Brain microvascular endothelial cell (primary cell): ENCODE measurements around the gene SLC12A4.
"Not testable (repeated sequence)": the region's sequence is repeated elsewhere in the genome, so short reads cannot be mapped to it uniquely, and the experiment has no call there.

ENCODE experiments used
- DNase-seq: peaks from one replicate; pipeline ENCODE4 v3.0.0-alpha.2; 2020
- H3K27ac ChIP-seq: fragments of 250-450 bp; sonication (Bioruptor Pico); 2 replicates; pipeline ENCODE4 v1.5.1; 2020; ENCODE audit warnings: mild to moderate bottlenecking, moderate library complexity
- H3K27me3 ChIP-seq: fragments of 250-450 bp; sonication (Bioruptor Pico); replicated peaks from 2 replicates; pipeline ENCODE4 v1.5.1; 2020; ENCODE audit warnings: mild to moderate bottlenecking
- H3K36me3 ChIP-seq: fragments of 250-450 bp; sonication (Bioruptor Pico); replicated peaks from 2 replicates; pipeline ENCODE4 v1.5.1; 2020; ENCODE audit warnings: mild to moderate bottlenecking
- H3K4me3 ChIP-seq: 2 replicates; pipeline ENCODE4 v1.5.1; 2011; ENCODE audit warnings: low read depth, mild to moderate bottlenecking, control low read depth, low read length, moderate library complexity
- in situ Hi-C: cut with HindIII; loops from 2 replicates; pipeline ENCODE4 v1.10.0; 2017; ENCODE audit warnings: low sequenced_read_pairs, low pct_ligation_motif_present
- TF ChIP-seq, protein P1 (sequence below): IDR thresholded peaks from 2 replicates; pipeline ENCODE4 v1.5.1; 2011; ENCODE audit warnings: low read depth, mild to moderate bottlenecking, moderate library complexity, low read length, control low read depth, inconsistent platforms; ENCODE audit errors: missing control alignments

SLC12A4 gene

GRCh38 chr16:67915831-67916723 lies 52.4 kb downstream of the SLC12A4 start:
- Histone ChIP-seq H3K27me3 (no peaks in the 10 kb centered on the region), H3K27ac (no peak overlapping the region), H3K36me3 (peaks cover 3% of the 10 kb centered on the region), H3K4me3 (no peak overlapping the region)
- TF ChIP-seq, protein P1, sequence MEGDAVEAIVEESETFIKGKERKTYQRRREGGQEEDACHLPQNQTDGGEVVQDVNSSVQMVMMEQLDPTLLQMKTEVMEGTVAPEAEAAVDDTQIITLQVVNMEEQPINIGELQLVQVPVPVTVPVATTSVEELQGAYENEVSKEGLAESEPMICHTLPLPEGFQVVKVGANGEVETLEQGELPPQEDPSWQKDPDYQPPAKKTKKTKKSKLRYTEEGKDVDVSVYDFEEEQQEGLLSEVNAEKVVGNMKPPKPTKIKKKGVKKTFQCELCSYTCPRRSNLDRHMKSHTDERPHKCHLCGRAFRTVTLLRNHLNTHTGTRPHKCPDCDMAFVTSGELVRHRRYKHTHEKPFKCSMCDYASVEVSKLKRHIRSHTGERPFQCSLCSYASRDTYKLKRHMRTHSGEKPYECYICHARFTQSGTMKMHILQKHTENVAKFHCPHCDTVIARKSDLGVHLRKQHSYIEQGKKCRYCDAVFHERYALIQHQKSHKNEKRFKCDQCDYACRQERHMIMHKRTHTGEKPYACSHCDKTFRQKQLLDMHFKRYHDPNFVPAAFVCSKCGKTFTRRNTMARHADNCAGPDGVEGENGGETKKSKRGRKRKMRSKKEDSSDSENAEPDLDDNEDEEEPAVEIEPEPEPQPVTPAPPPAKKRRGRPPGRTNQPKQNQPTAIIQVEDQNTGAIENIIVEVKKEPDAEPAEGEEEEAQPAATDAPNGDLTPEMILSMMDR, result no peak
- in situ Hi-C loops, result loop anchor here (25.0 kb wide), 2 partner anchors 104 to 204 kb away; partner anchors contain the start of genes GFOD2, RANBP10 and TSNAXIP1
- no peak for DNase-seq

DNA sequence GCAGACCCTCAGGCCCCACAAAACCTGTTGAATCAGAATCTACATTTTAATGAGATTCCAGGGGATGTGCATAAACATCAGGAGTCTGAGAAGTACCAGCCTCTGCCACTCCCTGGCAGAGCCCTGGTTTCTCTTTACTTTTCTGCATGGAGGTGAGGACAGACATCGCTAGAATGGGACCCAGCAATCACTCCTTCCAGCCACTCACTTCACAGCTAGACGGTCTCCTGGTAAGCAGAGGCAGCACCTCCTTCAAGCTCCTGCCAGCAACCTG lies 53.0 kb downstream of the SLC12A4 start:
- in situ Hi-C loops, result loop anchor here (25.0 kb wide), 2 partner anchors 103 to 203 kb away; partner anchors contain the start of genes GFOD2, RANBP10 and TSNAXIP1
- not testable (repeated sequence) for H3K36me3 ChIP-seq, H3K27me3 ChIP-seq, DNase-seq, H3K27ac ChIP-seq, H3K4me3 ChIP-seq

DNA sequence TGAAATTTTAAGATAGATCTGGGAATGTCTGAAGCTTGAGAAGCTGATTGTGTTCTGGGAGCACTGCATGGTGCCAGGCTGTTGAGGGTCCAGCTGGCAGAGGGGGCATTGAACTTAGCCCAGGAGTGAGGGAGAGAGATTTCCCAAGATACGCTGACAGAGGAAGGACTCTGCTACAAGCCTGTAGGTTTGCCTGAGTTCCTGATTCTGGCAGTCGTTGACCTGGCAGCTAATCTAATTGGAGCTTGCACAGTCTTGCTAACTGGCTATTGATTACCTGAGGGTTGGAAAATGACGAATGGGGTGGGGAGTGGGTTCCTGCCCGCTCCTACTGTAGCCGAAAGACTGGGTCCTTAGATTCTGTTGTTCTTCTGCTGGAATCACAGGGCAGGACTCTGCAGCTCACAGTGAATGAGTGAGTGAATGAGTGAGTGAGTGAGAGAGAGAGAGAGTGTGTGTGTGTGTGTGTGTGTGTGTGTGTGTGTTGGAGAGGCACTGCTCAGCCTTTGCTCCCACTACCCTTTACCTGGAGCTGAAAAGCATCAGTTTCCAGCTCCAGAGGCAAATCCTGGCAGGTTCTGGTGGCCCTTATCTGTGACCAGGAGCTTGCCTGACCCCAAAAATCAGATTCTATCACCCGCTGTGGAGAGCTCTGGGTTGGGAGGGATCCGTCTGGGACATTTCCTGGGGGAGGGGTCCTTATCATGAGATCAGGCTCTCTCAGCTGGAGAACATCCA lies 53.5 kb downstream of the SLC12A4 start:
- Histone ChIP-seq H3K27me3 (no peaks in the 10 kb centered on the region), H3K4me3 (no peak overlapping the region), H3K27ac (no peak overlapping the region), H3K36me3 (peaks cover 6% of the 10 kb centered on the region)
- no peak for DNase-seq
- in situ Hi-C loops, result loop anchor here (25.0 kb wide), 2 partner anchors 103 to 203 kb away; partner anchors contain the start of genes GFOD2, RANBP10 and TSNAXIP1
- TF ChIP-seq, protein P1, result no peak

DNA sequence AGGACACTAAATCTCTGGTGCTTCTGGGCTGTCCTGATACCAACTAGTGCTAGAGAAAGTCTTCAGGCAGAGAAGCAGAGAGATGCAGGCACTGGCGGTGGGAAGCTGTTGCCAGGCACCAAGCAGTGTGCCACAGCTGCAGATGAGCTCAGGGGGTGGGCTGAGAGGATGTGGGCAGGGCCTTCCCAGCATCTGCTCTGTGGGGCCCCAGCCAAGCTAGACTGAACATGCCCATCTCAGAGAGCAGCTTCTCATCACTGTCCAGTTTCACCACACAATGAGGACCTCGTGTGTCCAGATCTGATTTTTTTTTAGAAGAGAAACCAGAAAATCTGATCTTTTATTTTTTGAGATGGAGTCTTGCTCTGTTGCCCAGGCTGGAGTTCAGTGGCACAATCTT lies 58.3 kb downstream of the SLC12A4 start:
- TF ChIP-seq, protein P1, result no peak
- Histone ChIP-seq H3K4me3 (no peak overlapping the region), H3K27me3 (no peaks in the 10 kb centered on the region), H3K27ac (no peak overlapping the region), H3K36me3 (peaks cover 15% of the 10 kb centered on the region)
- in situ Hi-C loops, result loop anchor here (25.0 kb wide), 2 partner anchors 98 to 198 kb away; partner anchors contain the start of genes GFOD2, RANBP10 and TSNAXIP1
- DNase-seq, result no peak

DNA sequence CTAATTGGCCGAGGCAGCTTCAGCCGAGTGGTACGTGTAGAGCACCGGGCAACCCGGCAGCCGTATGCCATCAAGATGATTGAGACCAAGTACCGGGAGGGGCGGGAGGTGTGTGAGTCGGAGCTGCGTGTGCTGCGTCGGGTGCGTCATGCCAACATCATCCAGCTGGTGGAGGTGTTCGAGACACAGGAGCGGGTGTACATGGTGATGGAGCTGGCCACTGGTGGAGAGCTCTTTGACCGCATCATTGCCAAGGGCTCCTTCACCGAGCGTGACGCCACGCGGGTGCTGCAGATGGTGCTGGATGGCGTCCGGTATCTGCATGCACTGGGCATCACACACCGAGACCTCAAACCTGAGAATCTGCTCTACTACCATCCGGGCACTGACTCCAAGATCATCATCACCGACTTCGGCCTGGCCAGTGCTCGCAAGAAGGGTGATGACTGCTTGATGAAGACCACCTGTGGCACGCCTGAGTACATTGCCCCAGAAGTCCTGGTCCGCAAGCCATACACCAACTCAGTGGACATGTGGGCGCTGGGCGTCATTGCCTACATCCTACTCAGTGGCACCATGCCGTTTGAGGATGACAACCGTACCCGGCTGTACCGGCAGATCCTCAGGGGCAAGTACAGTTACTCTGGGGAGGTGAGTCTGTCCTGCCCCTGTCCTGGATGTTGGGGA lies 59.2 kb downstream of the SLC12A4 start:
- Histone ChIP-seq H3K27ac (no peak overlapping the region), H3K27me3 (no peaks in the 10 kb centered on the region), H3K4me3 (no peak overlapping the region), H3K36me3 (peaks cover 15% of the 10 kb centered on the region)
- TF ChIP-seq, protein P1, result no peak
- no peak for DNase-seq
- in situ Hi-C loops, result loop anchor here (25.0 kb wide), 2 partner anchors 97 to 197 kb away; partner anchors contain the start of genes GFOD2, RANBP10 and TSNAXIP1
